H9 (cell line): ENCODE results near the gene SH3TC1. TPM values are rescaled to one million over a fixed set of nuclear protein-coding genes. Genes with fewer than 3 reads are reported as not detected.

ENCODE experiments used
- DNase-seq: peaks from one replicate; pipeline ENCODE4 v3.0.0-alpha.2; 2017
- H2AFZ ChIP-seq: one replicate; pipeline ENCODE4 v1.6.1; 2013; ENCODE audit warnings: mild to moderate bottlenecking, low read length, control low read depth, moderate library complexity
- H2AK5ac ChIP-seq: 2 replicates; pipeline ENCODE4 v1.6.1; 2013; ENCODE audit warnings: low read length, control low read depth, mixed read lengths; ENCODE audit not compliant: insufficient read length
- H2BK120ac ChIP-seq: one replicate; pipeline ENCODE4 v1.6.1; 2013; ENCODE audit warnings: low read depth, mild to moderate bottlenecking, low read length, control low read depth, inconsistent platforms; ENCODE audit not compliant: poor library complexity, severe bottlenecking
- H2BK12ac ChIP-seq: 2 replicates; pipeline ENCODE4 v1.6.1; 2013; ENCODE audit warnings: low read length, control low read depth, mixed read lengths, low read depth; ENCODE audit not compliant: insufficient read length
- H2BK15ac ChIP-seq: 2 replicates; pipeline ENCODE4 v1.6.1; 2013; ENCODE audit warnings: low read depth, low read length, control low read depth
- H2BK20ac ChIP-seq: one replicate; pipeline ENCODE4 v1.6.1; 2013; ENCODE audit warnings: low read depth, mild to moderate bottlenecking, low read length, control low read depth, inconsistent platforms; ENCODE audit not compliant: poor library complexity, severe bottlenecking
- H2BK5ac ChIP-seq: 2 replicates; pipeline ENCODE4 v1.6.1; 2013; ENCODE audit warnings: low read length, control low read depth, mixed read lengths; ENCODE audit not compliant: insufficient read length
- H3K14ac ChIP-seq: 2 replicates; pipeline ENCODE4 v1.6.1; 2013; ENCODE audit warnings: low read length, control low read depth; ENCODE audit not compliant: insufficient read depth
- H3K18ac ChIP-seq: 2 replicates; pipeline ENCODE4 v1.6.1; 2013; ENCODE audit warnings: low read depth, mild to moderate bottlenecking, mixed read lengths, low read length, control low read depth; ENCODE audit not compliant: insufficient read length
- H3K23ac ChIP-seq: 2 replicates; pipeline ENCODE4 v1.6.1; 2013; ENCODE audit warnings: low read length, control low read depth, mixed read lengths, low read depth; ENCODE audit not compliant: insufficient read length
- H3K23me2 ChIP-seq: 2 replicates; pipeline ENCODE4 v1.6.1; 2013; ENCODE audit warnings: low read depth, mild to moderate bottlenecking, mixed read lengths, low read length, control low read depth; ENCODE audit not compliant: insufficient read length, poor library complexity, severe bottlenecking
- H3K27ac ChIP-seq: 2 replicates; pipeline ENCODE4 v1.5.1; 2013; ENCODE audit warnings: low read length, control low read depth, mixed read lengths, low read depth; ENCODE audit not compliant: insufficient read length
- H3K27me3 ChIP-seq: 2 replicates; pipeline ENCODE4 v1.6.1; 2013; ENCODE audit warnings: low read length, control low read depth, inconsistent platforms; ENCODE audit not compliant: insufficient read depth
- H3K4ac ChIP-seq: 2 replicates; pipeline ENCODE4 v1.6.1; 2013; ENCODE audit warnings: low read depth, mild to moderate bottlenecking, control low read depth, inconsistent platforms, low read length, moderate library complexity
- H3K4me1 ChIP-seq: 2 replicates; pipeline ENCODE4 v1.6.1; 2013; ENCODE audit warnings: low read length, control low read depth, inconsistent platforms; ENCODE audit not compliant: insufficient read depth
- H3K4me2 ChIP-seq: 2 replicates; pipeline ENCODE4 v1.6.1; 2013; ENCODE audit warnings: low read length, control low read depth, mixed read lengths; ENCODE audit not compliant: insufficient read length, insufficient read depth
- H3K56ac ChIP-seq: 2 replicates; pipeline ENCODE4 v1.6.1; 2013; ENCODE audit warnings: low read depth, mild to moderate bottlenecking, mixed read lengths, low read length, control low read depth; ENCODE audit not compliant: insufficient read length
- H3K79me1 ChIP-seq: 2 replicates; pipeline ENCODE4 v1.6.1; 2013; ENCODE audit warnings: low read depth, mild to moderate bottlenecking, moderate library complexity, low read length, control low read depth, inconsistent platforms; ENCODE audit not compliant: insufficient read depth, poor library complexity, severe bottlenecking
- H3K79me2 ChIP-seq: 2 replicates; pipeline ENCODE4 v1.6.1; 2013; ENCODE audit warnings: low read length, control low read depth, inconsistent platforms; ENCODE audit not compliant: insufficient read depth
- H3K9ac ChIP-seq: 2 replicates; pipeline ENCODE4 v1.6.1; 2013; ENCODE audit warnings: low read length, control low read depth, mixed read lengths; ENCODE audit not compliant: insufficient read length; ENCODE audit errors: extremely low read depth
- H3K9me3 ChIP-seq: one replicate; pipeline ENCODE4 v1.6.1; 2013; ENCODE audit warnings: low read depth, low read length, inconsistent platforms; ENCODE audit not compliant: control insufficient read depth
- H3T11ph ChIP-seq: one replicate; pipeline ENCODE4 v1.6.1; 2013; ENCODE audit warnings: mild to moderate bottlenecking, low read length, control low read depth, inconsistent platforms
- H4K20me1 ChIP-seq: one replicate; pipeline ENCODE4 v1.6.1; 2013; ENCODE audit not compliant: control insufficient read depth, insufficient read length, insufficient read depth
- H4K5ac ChIP-seq: 2 replicates; pipeline ENCODE4 v1.6.1; 2013; ENCODE audit warnings: low read depth, mild to moderate bottlenecking, mixed read lengths, low read length, control low read depth; ENCODE audit not compliant: insufficient read length
- H4K8ac ChIP-seq: replicated peaks from 2 replicates; pipeline ENCODE4 v1.6.1; 2013; ENCODE audit warnings: low read length, control low read depth, mixed read lengths, low read depth; ENCODE audit not compliant: insufficient read length
- H4K91ac ChIP-seq: 2 replicates; pipeline ENCODE4 v1.6.1; 2013; ENCODE audit warnings: low read depth, mild to moderate bottlenecking, moderate library complexity, mixed read lengths, low read length, control low read depth; ENCODE audit not compliant: insufficient read length
- H3K27ac Mint-ChIP-seq, 3 experiments: 2 replicates in 2 of 3; 3 replicates in 1 of 3; pipeline ENCODE4 v1.8.0; 2020 to 2021; ENCODE audit warnings: mixed read lengths in 3 of 3, mild to moderate bottlenecking in 1 of 3, moderate library complexity in 1 of 3
- H3K27me3 Mint-ChIP-seq: 2 replicates; pipeline ENCODE4 v1.8.0; 2021; ENCODE audit warnings: low read depth, mild to moderate bottlenecking, moderate library complexity, mixed read lengths
- H3K36me3 Mint-ChIP-seq, 3 experiments: 2 replicates in 2 of 3; 3 replicates in 1 of 3; pipeline ENCODE4 v1.8.0; 2020 to 2021; ENCODE audit warnings: low read depth in 3 of 3, mixed read lengths in 3 of 3; ENCODE audit not compliant: insufficient read depth in 1 of 3
- H3K4me1 Mint-ChIP-seq, 2 experiments: 2 replicates each; pipeline ENCODE4 v1.8.0; 2020; ENCODE audit warnings: mixed read lengths in 2 of 2
- H3K4me3 Mint-ChIP-seq, 2 experiments: 2 replicates in 1 of 2; 3 replicates in 1 of 2; pipeline ENCODE4 v1.8.0; 2020 to 2021; ENCODE audit warnings: mild to moderate bottlenecking in 2 of 2, mixed read lengths in 2 of 2, moderate library complexity in 1 of 2
- H3K9me3 Mint-ChIP-seq, 2 experiments: 2 replicates in 1 of 2; 3 replicates in 1 of 2; pipeline ENCODE4 v1.8.0; 2020; ENCODE audit warnings: mild to moderate bottlenecking in 2 of 2, mixed read lengths in 2 of 2, moderate library complexity in 1 of 2
- WGBS: extraction: QIAGEN DNeasy Blood & Tissue Kit; methylation state at CpG from one replicate; pipeline ENCODE4 v1.1.7; 2013; ENCODE audit warnings: missing lambda C conversion rate, low lambda C conversion rate, mixed read lengths; ENCODE audit not compliant: insufficient read length; ENCODE audit errors: extremely low coverage; 5-methylcytosine and 5-hydroxymethylcytosine counted together
- total RNA-seq: library from RNA; stranded (reverse); gene quantifications from 2 replicates; pipeline ENCODE4 v1.2.1, GENCODE V29; 2021
- TF ChIP-seq, protein P1 (sequence below): fragments of 200-600 bp; sonication (generic); conservative IDR thresholded peaks from 3 replicates; pipeline ENCODE4 v1.8.0; 2021; ENCODE audit warnings: antibody characterized with exemption, mild to moderate bottlenecking

SH3TC1 gene
- total RNA-seq, 1 experiment from 2014 or later = 0.74 TPM

DNA sequence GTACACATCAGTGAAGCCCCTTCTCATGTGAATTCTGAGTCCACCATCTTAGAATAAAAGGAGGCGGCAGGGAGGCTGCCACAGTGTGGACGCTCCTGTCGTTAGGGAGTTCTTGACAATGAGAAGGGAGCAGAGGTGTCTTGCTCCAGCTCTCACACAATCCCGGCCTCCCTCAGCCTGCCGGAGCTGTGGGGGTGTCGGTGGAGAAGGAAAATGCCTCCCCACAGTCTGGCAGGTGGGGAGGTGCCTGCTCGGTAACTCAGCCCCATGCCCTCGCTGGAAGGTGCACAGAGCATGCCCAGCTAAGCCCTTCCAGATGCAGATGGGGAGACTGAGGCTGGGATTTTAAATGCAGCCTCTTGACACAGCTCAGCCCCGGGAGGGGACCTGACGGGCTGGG lies 20.0 kb upstream of the SH3TC1 start:
- no peaks in the 10 kb centered on the region for H3K9me3 ChIP-seq
- Mint-ChIP-seq H3K27me3 (peaks cover 2% of the 10 kb centered on the region; the same call in 1 of the 2 replicates), H3K36me3 (no peaks in the 10 kb centered on the region), H3K27ac (no peak overlapping the region), H3K4me1 (peaks cover 0 to 2% of the 10 kb centered on the region in 2 experiments; a peak in 1 of 4 replicates), H3K4me3 (no peak overlapping the region), H3K9me3 (peaks cover 4% of the 10 kb centered on the region in 2 experiments; a peak in 2 of 5 replicates)
- no peaks in the 10 kb centered on the region for H3K23me2 ChIP-seq
- no peaks in the 10 kb centered on the region for H3K79me1 ChIP-seq
- no peak overlapping the region for H2BK20ac ChIP-seq
- H2BK15ac ChIP-seq = no peak overlapping the region
- no peak overlapping the region for H3K23ac ChIP-seq
- no peak overlapping the region for H3K14ac ChIP-seq
- H3K27ac ChIP-seq = no peak overlapping the region
- no peaks in the 10 kb centered on the region for H3K4me1 ChIP-seq
- H3K27me3 ChIP-seq = no peaks in the 10 kb centered on the region
- no peak overlapping the region for H2AFZ ChIP-seq
- H4K20me1 ChIP-seq = no peaks in the 10 kb centered on the region
- no peak overlapping the region for H3T11ph ChIP-seq
- WGBS = no CpG with 5 or more reads among the region's 10 CpGs
- H2BK5ac ChIP-seq = no peak overlapping the region
- TF ChIP-seq, protein P1, sequence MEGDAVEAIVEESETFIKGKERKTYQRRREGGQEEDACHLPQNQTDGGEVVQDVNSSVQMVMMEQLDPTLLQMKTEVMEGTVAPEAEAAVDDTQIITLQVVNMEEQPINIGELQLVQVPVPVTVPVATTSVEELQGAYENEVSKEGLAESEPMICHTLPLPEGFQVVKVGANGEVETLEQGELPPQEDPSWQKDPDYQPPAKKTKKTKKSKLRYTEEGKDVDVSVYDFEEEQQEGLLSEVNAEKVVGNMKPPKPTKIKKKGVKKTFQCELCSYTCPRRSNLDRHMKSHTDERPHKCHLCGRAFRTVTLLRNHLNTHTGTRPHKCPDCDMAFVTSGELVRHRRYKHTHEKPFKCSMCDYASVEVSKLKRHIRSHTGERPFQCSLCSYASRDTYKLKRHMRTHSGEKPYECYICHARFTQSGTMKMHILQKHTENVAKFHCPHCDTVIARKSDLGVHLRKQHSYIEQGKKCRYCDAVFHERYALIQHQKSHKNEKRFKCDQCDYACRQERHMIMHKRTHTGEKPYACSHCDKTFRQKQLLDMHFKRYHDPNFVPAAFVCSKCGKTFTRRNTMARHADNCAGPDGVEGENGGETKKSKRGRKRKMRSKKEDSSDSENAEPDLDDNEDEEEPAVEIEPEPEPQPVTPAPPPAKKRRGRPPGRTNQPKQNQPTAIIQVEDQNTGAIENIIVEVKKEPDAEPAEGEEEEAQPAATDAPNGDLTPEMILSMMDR = no peak
- no peak overlapping the region for H3K56ac ChIP-seq
- H3K18ac ChIP-seq = no peak overlapping the region
- no peak for DNase-seq
- no peaks in the 10 kb centered on the region for H3K79me2 ChIP-seq
- no peak overlapping the region for H2BK12ac ChIP-seq
- H4K5ac ChIP-seq = no peak overlapping the region
- no peak overlapping the region for H3K9ac ChIP-seq
- H3K4me2 ChIP-seq = no peak overlapping the region
- no peak overlapping the region for H3K4ac ChIP-seq
- no peak overlapping the region for H4K91ac ChIP-seq
- H4K8ac ChIP-seq = no peak overlapping the region
- no peak overlapping the region for H2AK5ac ChIP-seq
- H2BK120ac ChIP-seq = no peak overlapping the region
